Mesenchymal stem cell (in vitro differentiated cells and primary cell): ENCODE data around the gene SLC12A6.
A peak's percentile ranks its signal among the peaks of the same experiment; 100 is the strongest.
"Not testable (repeated sequence)": the region's sequence is repeated elsewhere in the genome, so short reads cannot be mapped to it uniquely, and the experiment has no call there.

Source experiments
- DNase-seq: peaks from one replicate; pipeline ENCODE4 v3.0.0-alpha.2; 2013
- H2AFZ ChIP-seq: one replicate; pipeline ENCODE4 v1.6.1; 2013; ENCODE audit warnings: low read depth, mild to moderate bottlenecking, control low read depth, inconsistent platforms, low read length, moderate library complexity
- H2AK5ac ChIP-seq: 2 replicates; pipeline ENCODE4 v1.6.1; 2013; ENCODE audit warnings: low read length, moderate library complexity, mild to moderate bottlenecking, inconsistent platforms; ENCODE audit not compliant: severe bottlenecking
- H2BK120ac ChIP-seq: one replicate; pipeline ENCODE4 v1.6.1; 2013; ENCODE audit warnings: low read depth, mild to moderate bottlenecking, inconsistent platforms, low read length, moderate library complexity
- H2BK12ac ChIP-seq, 2 experiments: one replicate each; pipeline ENCODE4 v1.6.1; 2013; ENCODE audit warnings: inconsistent platforms in 2 of 2, low read length in 2 of 2, mild to moderate bottlenecking in 2 of 2, moderate library complexity in 2 of 2, control low read depth in 1 of 2
- H2BK15ac ChIP-seq: one replicate; pipeline ENCODE4 v1.6.1; 2013; ENCODE audit warnings: mild to moderate bottlenecking, low read depth, inconsistent platforms; ENCODE audit not compliant: poor library complexity, severe bottlenecking
- H2BK5ac ChIP-seq: 2 replicates; pipeline ENCODE4 v1.6.1; 2013; ENCODE audit warnings: low read depth, mild to moderate bottlenecking, low read length, control low read depth, inconsistent platforms; ENCODE audit not compliant: poor library complexity, severe bottlenecking
- H3K14ac ChIP-seq, 2 experiments: one replicate each; pipeline ENCODE4 v1.6.1; 2013; ENCODE audit warnings: inconsistent platforms in 2 of 2, low read length in 2 of 2, control low read depth in 1 of 2, mild to moderate bottlenecking in 1 of 2, moderate library complexity in 1 of 2
- H3K18ac ChIP-seq, 2 experiments: one replicate each; pipeline ENCODE4 v1.6.1; 2013; ENCODE audit warnings: inconsistent platforms in 2 of 2, low read length in 2 of 2, control low read depth in 1 of 2, low read depth in 1 of 2, mild to moderate bottlenecking in 1 of 2
- H3K23ac ChIP-seq, 2 experiments: one replicate each; pipeline ENCODE4 v1.6.1; 2013; ENCODE audit warnings: inconsistent platforms in 2 of 2, low read length in 2 of 2, mild to moderate bottlenecking in 2 of 2, moderate library complexity in 2 of 2, control low read depth in 1 of 2
- H3K27ac ChIP-seq: 2 replicates; pipeline ENCODE4 v1.5.1; 2013; ENCODE audit warnings: mild to moderate bottlenecking, moderate library complexity, low read length, control low read depth, inconsistent platforms; ENCODE audit not compliant: poor library complexity, severe bottlenecking
- H3K27me3 ChIP-seq, 2 experiments: 2 replicates each; pipeline versions ENCODE4 v1.6.1 to v1.7.0; 2013; ENCODE audit warnings: low read length in 2 of 2, mild to moderate bottlenecking in 2 of 2, moderate library complexity in 2 of 2, control low read depth in 1 of 2, inconsistent platforms in 1 of 2; ENCODE audit not compliant: control insufficient read depth in 1 of 2, insufficient read depth in 1 of 2
- H3K36me3 ChIP-seq, 2 experiments: 2 replicates each; pipeline versions ENCODE4 v1.6.1 to v1.7.0; 2013; ENCODE audit warnings: low read length in 2 of 2, control low read depth in 1 of 2, inconsistent platforms in 1 of 2, low read depth in 1 of 2, mild to moderate bottlenecking in 1 of 2; ENCODE audit not compliant: insufficient read depth in 2 of 2, control insufficient read depth in 1 of 2
- H3K4ac ChIP-seq, 2 experiments: one replicate each; pipeline ENCODE4 v1.6.1; 2013; ENCODE audit warnings: inconsistent platforms in 2 of 2, low read length in 2 of 2, mild to moderate bottlenecking in 2 of 2, moderate library complexity in 2 of 2, control low read depth in 1 of 2, low read depth in 1 of 2
- H3K4me1 ChIP-seq: 2 replicates; pipeline ENCODE4 v1.6.1; 2013; ENCODE audit warnings: low read depth, low read length, control low read depth; ENCODE audit not compliant: control insufficient read depth, insufficient read depth
- H3K4me2 ChIP-seq: 2 replicates; pipeline ENCODE4 v1.6.1; 2013; ENCODE audit warnings: low read length, mild to moderate bottlenecking, inconsistent platforms; ENCODE audit not compliant: poor library complexity, severe bottlenecking
- H3K4me3 ChIP-seq, 2 experiments: 2 replicates each; pipeline versions ENCODE4 v1.5.1 to v1.7.0; 2013; ENCODE audit warnings: low read length in 2 of 2, mild to moderate bottlenecking in 2 of 2, control low read depth in 1 of 2, low read depth in 1 of 2; ENCODE audit not compliant: insufficient read depth in 1 of 2
- H3K79me1 ChIP-seq: replicated peaks from 2 replicates; pipeline ENCODE4 v1.6.1; 2013; ENCODE audit warnings: mild to moderate bottlenecking, control low read depth, low read length, inconsistent platforms; ENCODE audit not compliant: poor library complexity, severe bottlenecking
- H3K9ac ChIP-seq: 2 replicates; pipeline ENCODE4 v1.7.0; 2013; ENCODE audit warnings: mild to moderate bottlenecking, low read length, moderate library complexity
- H3K9me3 ChIP-seq: 2 replicates; pipeline ENCODE4 v1.7.0; 2013; ENCODE audit warnings: mild to moderate bottlenecking, low read length; ENCODE audit not compliant: control insufficient read depth
- H4K8ac ChIP-seq: one replicate; pipeline ENCODE4 v1.6.1; 2013; ENCODE audit warnings: inconsistent platforms, mild to moderate bottlenecking, low read length, moderate library complexity
- H4K91ac ChIP-seq: one replicate; pipeline ENCODE4 v1.6.1; 2013; ENCODE audit warnings: mild to moderate bottlenecking, low read length, inconsistent platforms
- WGBS: methylation state at CpG from one replicate; pipeline ENCODE4 v1.1.7; 2013; ENCODE audit warnings: mixed read lengths; 5-methylcytosine and 5-hydroxymethylcytosine counted together

The SLC12A6 gene

GRCh38 chr15:34353627-34354026 is 16.0 kb upstream of the SLC12A6 start:
- no peak overlapping the region for H3K4ac ChIP-seq
- peaks cover 5 to 6% of the 10 kb centered on the region in 2 experiments for H3K27me3 ChIP-seq
- H3K4me1 ChIP-seq = no peaks in the 10 kb centered on the region
- no peak overlapping the region for H2BK15ac ChIP-seq
- no peak overlapping the region for H3K27ac ChIP-seq
- H3K4me2 ChIP-seq = no peak overlapping the region
- H3K23ac ChIP-seq = no peak overlapping the region
- no peak overlapping the region for H2BK5ac ChIP-seq
- no peaks in the 10 kb centered on the region for H3K9me3 ChIP-seq
- H4K91ac ChIP-seq = no peak overlapping the region
- H2AK5ac ChIP-seq = no peak overlapping the region
- no peak for DNase-seq
- no peak overlapping the region for H2AFZ ChIP-seq
- peaks cover 33 to 44% of the 10 kb centered on the region in 2 experiments for H3K36me3 ChIP-seq
- no peak overlapping the region for H3K4me3 ChIP-seq
- no peak overlapping the region for H4K8ac ChIP-seq
- no peak overlapping the region for H3K18ac ChIP-seq
- no peaks in the 10 kb centered on the region for H3K79me1 ChIP-seq
- H3K14ac ChIP-seq = no peak overlapping the region
- H2BK120ac ChIP-seq = no peak overlapping the region
- no peak overlapping the region for H3K9ac ChIP-seq
- 96% methylated on average over 2 of the region's 2 CpGs for WGBS
- no peak overlapping the region for H2BK12ac ChIP-seq

GRCh38 chr15:34352996-34353395 is 15.4 kb upstream of the SLC12A6 start:
- not testable (repeated sequence) for H3K14ac ChIP-seq, H3K27ac ChIP-seq, H2BK12ac ChIP-seq, H3K79me1 ChIP-seq, H3K27me3 ChIP-seq, H2AFZ ChIP-seq, H3K18ac ChIP-seq, H3K4me1 ChIP-seq, H3K4me2 ChIP-seq, H4K91ac ChIP-seq, H3K9me3 ChIP-seq, H2BK15ac ChIP-seq, H3K4me3 ChIP-seq, H2BK5ac ChIP-seq, H4K8ac ChIP-seq, H3K23ac ChIP-seq, H2BK120ac ChIP-seq, H2AK5ac ChIP-seq, H3K4ac ChIP-seq, H3K9ac ChIP-seq, DNase-seq
- peaks cover 27 to 37% of the 10 kb centered on the region in 2 experiments for H3K36me3 ChIP-seq
- WGBS = 90% methylated on average over 7 of the region's 12 CpGs

GRCh38 chr15:34349769-34350168 is 12.2 kb upstream of the SLC12A6 start:
- Histone ChIP-seq H3K4ac (no peak overlapping the region), H2BK5ac (no peak overlapping the region), H3K9ac (no peak overlapping the region), H3K23ac (no peak overlapping the region), H3K4me3 (no peak overlapping the region), H2BK120ac (peak overlapping the region; percentile 49), H2BK12ac (no peak overlapping the region), H3K18ac (no peak overlapping the region), H2AFZ (no peak overlapping the region), H3K9me3 (no peaks in the 10 kb centered on the region), H4K8ac (no peak overlapping the region), H4K91ac (no peak overlapping the region), H3K36me3 (peaks cover 4 to 13% of the 10 kb centered on the region in 2 experiments), H3K14ac (no peak overlapping the region), H3K4me1 (no peaks in the 10 kb centered on the region), H2AK5ac (no peak overlapping the region), H3K27ac (no peak overlapping the region), H3K79me1 (no peaks in the 10 kb centered on the region), H3K27me3 (peaks cover 7 to 9% of the 10 kb centered on the region in 2 experiments), H3K4me2 (no peak overlapping the region), H2BK15ac (no peak overlapping the region)
- DNase-seq = no peak
- WGBS = 78% methylated on average over 4 of the region's 4 CpGs

- no peaks in the 10 kb centered on the region for H3K79me1 ChIP-seq
- H3K36me3 ChIP-seq = peaks cover 0 to 4% of the 10 kb centered on the region in 2 experiments
- no peak overlapping the region for H3K14ac ChIP-seq
- peaks cover 7 to 9% of the 10 kb centered on the region in 2 experiments for H3K27me3 ChIP-seq
- H2AFZ ChIP-seq = no peak overlapping the region
- no CpG with 5 or more reads among the region's 1 CpG for WGBS
- H2BK12ac ChIP-seq = no peak overlapping the region
- no peak overlapping the region for H2BK15ac ChIP-seq
- H2BK120ac ChIP-seq = no peak overlapping the region
- H3K27ac ChIP-seq = no peak overlapping the region
- no peaks in the 10 kb centered on the region for H3K9me3 ChIP-seq
- H3K18ac ChIP-seq = no peak overlapping the region
- H2AK5ac ChIP-seq = no peak overlapping the region
- H4K91ac ChIP-seq = no peak overlapping the region
- no peak for DNase-seq
- no peak overlapping the region for H3K4me3 ChIP-seq
- no peak overlapping the region for H3K9ac ChIP-seq
- no peak overlapping the region for H2BK5ac ChIP-seq
- no peak overlapping the region for H3K23ac ChIP-seq
- H3K4me2 ChIP-seq = no peak overlapping the region
- no peak overlapping the region for H3K4ac ChIP-seq
- no peaks in the 10 kb centered on the region for H3K4me1 ChIP-seq
- no peak overlapping the region for H4K8ac ChIP-seq
Observed at GRCh38 chr15:34348735-34349300, 11.2 kb upstream of the SLC12A6 start.
